WTC11 (cell line): ENCODE data around the gene CAAP1. TPM values are rescaled to one million over a fixed set of nuclear protein-coding genes. Genes with fewer than 3 reads are reported as not detected.
A peak's percentile ranks its signal among the peaks of the same experiment; 100 is the strongest.

Source experiments
- ATAC-seq: fragments of 200-7000 bp; cut with Tn5 transposase; 2 replicates; pipeline ENCODE4 v1.10.0; 2021; ENCODE audit warnings: mild to moderate bottlenecking, moderate library complexity
- CTCF ChIA-PET: fragments of 300-600 bp; sonication (Branson Sonifier 250); formaldehyde crosslinking; loops from one replicate; lab custom pipeline; 2021; ENCODE audit warnings: antibody characterized with exemption; lab: Charles Lee
- POLR2A ChIA-PET: fragments of 350-600 bp; sonication (Branson Sonifier 250); formaldehyde crosslinking; loops from one replicate; lab custom pipeline; 2021; ENCODE audit warnings: antibody characterized with exemption; lab: Charles Lee
- DNase-seq: peaks from one replicate; pipeline ENCODE4 v3.0.0; 2021; ENCODE audit warnings: low spot score
- H3K27ac Mint-ChIP-seq: 2 replicates; pipeline ENCODE4 v1.8.0; 2021; ENCODE audit warnings: mixed read lengths
- H3K27me3 Mint-ChIP-seq: 2 replicates; pipeline ENCODE4 v1.8.0; 2021; ENCODE audit warnings: low read depth, mild to moderate bottlenecking, moderate library complexity, mixed read lengths
- H3K36me3 Mint-ChIP-seq: 2 replicates; pipeline ENCODE4 v1.8.0; 2021; ENCODE audit warnings: mixed read lengths
- H3K4me1 Mint-ChIP-seq: 2 replicates; pipeline ENCODE4 v1.8.0; 2022; ENCODE audit warnings: mixed read lengths
- H3K4me3 Mint-ChIP-seq: 2 replicates; pipeline ENCODE4 v1.8.0; 2021; ENCODE audit warnings: mild to moderate bottlenecking, moderate library complexity, mixed read lengths
- H3K9me3 Mint-ChIP-seq: 2 replicates; pipeline ENCODE4 v1.8.0; 2021; ENCODE audit warnings: mixed read lengths
- AR ChIP-seq: fragments of 250-450 bp; sonication (Bioruptor Pico); IDR thresholded peaks from 2 replicates; pipeline ENCODE4 v1.9.0; 2021; ENCODE audit warnings: mild to moderate bottlenecking
- E2F1 ChIP-seq: sonication (generic); formaldehyde crosslinking; IDR thresholded peaks from 2 replicates; pipeline ENCODE4 v1.8.0; 2022; ENCODE audit warnings: mild to moderate bottlenecking, missing genetic modification reagents
- ELF4 ChIP-seq: sonication (generic); formaldehyde crosslinking; IDR thresholded peaks from 2 replicates; pipeline ENCODE4 v1.8.1; 2022; ENCODE audit warnings: low read depth, mild to moderate bottlenecking, moderate library complexity, missing genetic modification reagents
- FOXP1 ChIP-seq: sonication (generic); formaldehyde crosslinking; IDR thresholded peaks from 2 replicates; pipeline ENCODE4 v1.8.0; 2022; ENCODE audit warnings: missing genetic modification reagents, mild to moderate bottlenecking, moderate library complexity, borderline replicate concordance
- GTF2I ChIP-seq: fragments of 250-450 bp; sonication (Bioruptor Pico); conservative IDR thresholded peaks from 2 replicates; pipeline ENCODE4 v1.4.0; 2021; ENCODE audit warnings: mild to moderate bottlenecking
- HMGXB4 ChIP-seq: sonication (generic); formaldehyde crosslinking; IDR thresholded peaks from 2 replicates; pipeline ENCODE4 v1.8.1; 2023; ENCODE audit warnings: mild to moderate bottlenecking, moderate library complexity, missing genetic modification reagents
- JAZF1 ChIP-seq: fragments of 250-450 bp; sonication (Bioruptor Pico); IDR thresholded peaks from 2 replicates; pipeline ENCODE4 v1.9.0; 2021; ENCODE audit warnings: moderate library complexity, mild to moderate bottlenecking, inconsistent platforms
- NR3C1 ChIP-seq: sonication (generic); formaldehyde crosslinking; conservative IDR thresholded peaks from 2 replicates; pipeline ENCODE4 v1.8.1; 2023; ENCODE audit warnings: low read depth, mild to moderate bottlenecking, missing genetic modification reagents
- OVOL2 ChIP-seq: fragments of 250-450 bp; sonication (Bioruptor Pico); IDR thresholded peaks from 2 replicates; pipeline ENCODE4 v1.9.0; 2021; ENCODE audit warnings: mild to moderate bottlenecking, borderline replicate concordance
- RORB ChIP-seq: fragments of 250-450 bp; sonication (Bioruptor Pico); IDR thresholded peaks from 2 replicates; pipeline ENCODE4 v1.9.0; 2021; ENCODE audit warnings: mild to moderate bottlenecking
- SMAD3 ChIP-seq: sonication (generic); formaldehyde crosslinking; IDR thresholded peaks from 2 replicates; pipeline ENCODE4 v1.8.0; 2022; ENCODE audit warnings: missing genetic modification reagents, mild to moderate bottlenecking, borderline replicate concordance
- SMAD4 ChIP-seq: sonication (generic); formaldehyde crosslinking; IDR thresholded peaks from 2 replicates; pipeline ENCODE4 v1.8.0; 2022; ENCODE audit warnings: mild to moderate bottlenecking, missing genetic modification reagents
- ZNF121 ChIP-seq: sonication (generic); formaldehyde crosslinking; IDR thresholded peaks from 2 replicates; pipeline ENCODE4 v1.8.0; 2023; ENCODE audit warnings: missing genetic modification reagents
- ZNF263 ChIP-seq: sonication (generic); formaldehyde crosslinking; IDR thresholded peaks from 2 replicates; pipeline ENCODE4 v1.8.1; 2022; ENCODE audit warnings: low read depth, mild to moderate bottlenecking, moderate library complexity, missing genetic modification reagents
- ZNF317 ChIP-seq: sonication (generic); formaldehyde crosslinking; IDR thresholded peaks from 2 replicates; pipeline ENCODE4 v1.8.1; 2023; ENCODE audit warnings: low read depth, mild to moderate bottlenecking, moderate library complexity, missing genetic modification reagents, borderline replicate concordance
- ZNF671 ChIP-seq: fragments of 250-450 bp; sonication (Bioruptor Pico); IDR thresholded peaks from 2 replicates; pipeline ENCODE4 v1.8.0; 2021; ENCODE audit warnings: mild to moderate bottlenecking
- total RNA-seq: library from RNA; stranded (reverse); gene quantifications from 3 replicates; pipeline ENCODE4 v1.2.3, GENCODE V29; 2021
- TF ChIP-seq, protein P1 (sequence below): sonication (generic); formaldehyde crosslinking; IDR thresholded peaks from 2 replicates; pipeline ENCODE4 v1.8.1; 2023; ENCODE audit warnings: mild to moderate bottlenecking, missing genetic modification reagents
- TF ChIP-seq, protein P2 (sequence below): sonication (generic); formaldehyde crosslinking; IDR thresholded peaks from 2 replicates; pipeline ENCODE4 v1.8.0; 2022; ENCODE audit warnings: missing genetic modification reagents
- TF ChIP-seq, protein P3 (sequence below): sonication (generic); formaldehyde crosslinking; IDR thresholded peaks from 2 replicates; pipeline ENCODE4 v1.8.0; 2022; ENCODE audit warnings: mild to moderate bottlenecking, missing genetic modification reagents
- TF ChIP-seq, protein P4 (sequence below): fragments of 250-450 bp; sonication (Bioruptor Pico); IDR thresholded peaks from 2 replicates; pipeline ENCODE4 v1.9.0; 2021; ENCODE audit warnings: moderate library complexity, mild to moderate bottlenecking, inconsistent platforms, borderline replicate concordance

Gene CAAP1
- total RNA-seq, 1 experiment from 2014 or later: 45.4 TPM

DNA sequence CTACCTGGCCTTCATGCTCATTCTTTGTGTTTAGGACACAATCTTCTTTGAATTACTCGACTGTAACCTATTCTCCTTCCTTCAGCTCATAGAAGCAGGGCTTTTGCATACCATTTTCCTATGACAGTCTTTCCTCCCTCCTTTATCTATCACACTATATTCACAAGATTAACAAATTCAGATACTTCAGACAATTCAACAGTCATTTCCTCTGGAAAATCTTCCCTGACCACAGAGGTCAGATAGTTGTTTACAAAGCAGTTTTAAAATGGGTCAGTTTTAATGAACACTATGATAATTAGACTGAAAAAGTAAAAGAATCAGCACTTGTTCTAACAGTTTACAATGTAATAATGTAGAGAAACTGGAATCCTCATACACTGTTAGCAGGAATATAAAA, 4.3 kb downstream of the CAAP1 start:
- CTCF ChIA-PET: no interaction called here

More for the DNA sequence above, 4.3 kb downstream of the CAAP1 start:
- Mint-ChIP-seq H3K9me3 (peaks cover 14% of the 10 kb centered on the region), H3K4me1 (peaks cover 11% of the 10 kb centered on the region), H3K27me3 (no peaks in the 10 kb centered on the region), H3K27ac (0 out of 2 replicates have a peak overlapping the region, but pooled peaks have one; percentile 5), H3K4me3 (no peak overlapping the region)
- POLR2A ChIA-PET: no interaction called here
- TF ChIP-seq HMGXB4: no peak
- no peak for TF ChIP-seq SMAD3 (CRISPR knock-in tag)
- TF ChIP-seq, protein P1, sequence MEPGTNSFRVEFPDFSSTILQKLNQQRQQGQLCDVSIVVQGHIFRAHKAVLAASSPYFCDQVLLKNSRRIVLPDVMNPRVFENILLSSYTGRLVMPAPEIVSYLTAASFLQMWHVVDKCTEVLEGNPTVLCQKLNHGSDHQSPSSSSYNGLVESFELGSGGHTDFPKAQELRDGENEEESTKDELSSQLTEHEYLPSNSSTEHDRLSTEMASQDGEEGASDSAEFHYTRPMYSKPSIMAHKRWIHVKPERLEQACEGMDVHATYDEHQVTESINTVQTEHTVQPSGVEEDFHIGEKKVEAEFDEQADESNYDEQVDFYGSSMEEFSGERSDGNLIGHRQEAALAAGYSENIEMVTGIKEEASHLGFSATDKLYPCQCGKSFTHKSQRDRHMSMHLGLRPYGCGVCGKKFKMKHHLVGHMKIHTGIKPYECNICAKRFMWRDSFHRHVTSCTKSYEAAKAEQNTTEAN (CRISPR knock-in tag): no peak
- TF ChIP-seq, protein P2, sequence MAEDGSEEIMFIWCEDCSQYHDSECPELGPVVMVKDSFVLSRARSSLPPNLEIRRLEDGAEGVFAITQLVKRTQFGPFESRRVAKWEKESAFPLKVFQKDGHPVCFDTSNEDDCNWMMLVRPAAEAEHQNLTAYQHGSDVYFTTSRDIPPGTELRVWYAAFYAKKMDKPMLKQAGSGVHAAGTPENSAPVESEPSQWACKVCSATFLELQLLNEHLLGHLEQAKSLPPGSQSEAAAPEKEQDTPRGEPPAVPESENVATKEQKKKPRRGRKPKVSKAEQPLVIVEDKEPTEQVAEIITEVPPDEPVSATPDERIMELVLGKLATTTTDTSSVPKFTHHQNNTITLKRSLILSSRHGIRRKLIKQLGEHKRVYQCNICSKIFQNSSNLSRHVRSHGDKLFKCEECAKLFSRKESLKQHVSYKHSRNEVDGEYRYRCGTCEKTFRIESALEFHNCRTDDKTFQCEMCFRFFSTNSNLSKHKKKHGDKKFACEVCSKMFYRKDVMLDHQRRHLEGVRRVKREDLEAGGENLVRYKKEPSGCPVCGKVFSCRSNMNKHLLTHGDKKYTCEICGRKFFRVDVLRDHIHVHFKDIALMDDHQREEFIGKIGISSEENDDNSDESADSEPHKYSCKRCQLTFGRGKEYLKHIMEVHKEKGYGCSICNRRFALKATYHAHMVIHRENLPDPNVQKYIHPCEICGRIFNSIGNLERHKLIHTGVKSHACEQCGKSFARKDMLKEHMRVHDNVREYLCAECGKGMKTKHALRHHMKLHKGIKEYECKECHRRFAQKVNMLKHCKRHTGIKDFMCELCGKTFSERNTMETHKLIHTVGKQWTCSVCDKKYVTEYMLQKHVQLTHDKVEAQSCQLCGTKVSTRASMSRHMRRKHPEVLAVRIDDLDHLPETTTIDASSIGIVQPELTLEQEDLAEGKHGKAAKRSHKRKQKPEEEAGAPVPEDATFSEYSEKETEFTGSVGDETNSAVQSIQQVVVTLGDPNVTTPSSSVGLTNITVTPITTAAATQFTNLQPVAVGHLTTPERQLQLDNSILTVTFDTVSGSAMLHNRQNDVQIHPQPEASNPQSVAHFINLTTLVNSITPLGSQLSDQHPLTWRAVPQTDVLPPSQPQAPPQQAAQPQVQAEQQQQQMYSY (CRISPR knock-in tag): no peak
- TF ChIP-seq OVOL2 (CRISPR knock-in tag): no peak
- no peak for TF ChIP-seq FOXP1 (CRISPR knock-in tag)
- TF ChIP-seq, protein P3, sequence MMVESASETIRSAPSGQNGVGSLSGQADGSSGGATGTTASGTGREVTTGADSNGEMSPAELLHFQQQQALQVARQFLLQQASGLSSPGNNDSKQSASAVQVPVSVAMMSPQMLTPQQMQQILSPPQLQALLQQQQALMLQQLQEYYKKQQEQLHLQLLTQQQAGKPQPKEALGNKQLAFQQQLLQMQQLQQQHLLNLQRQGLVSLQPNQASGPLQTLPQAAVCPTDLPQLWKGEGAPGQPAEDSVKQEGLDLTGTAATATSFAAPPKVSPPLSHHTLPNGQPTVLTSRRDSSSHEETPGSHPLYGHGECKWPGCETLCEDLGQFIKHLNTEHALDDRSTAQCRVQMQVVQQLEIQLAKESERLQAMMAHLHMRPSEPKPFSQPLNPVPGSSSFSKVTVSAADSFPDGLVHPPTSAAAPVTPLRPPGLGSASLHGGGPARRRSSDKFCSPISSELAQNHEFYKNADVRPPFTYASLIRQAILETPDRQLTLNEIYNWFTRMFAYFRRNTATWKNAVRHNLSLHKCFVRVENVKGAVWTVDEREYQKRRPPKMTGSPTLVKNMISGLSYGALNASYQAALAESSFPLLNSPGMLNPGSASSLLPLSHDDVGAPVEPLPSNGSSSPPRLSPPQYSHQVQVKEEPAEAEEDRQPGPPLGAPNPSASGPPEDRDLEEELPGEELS: no peak
- no peak for TF ChIP-seq SMAD4 (CRISPR knock-in tag)
- no peak for TF ChIP-seq E2F1 (CRISPR knock-in tag)
- TF ChIP-seq ZNF671 (CRISPR knock-in tag): no peak
- TF ChIP-seq ZNF121 (CRISPR knock-in tag): no peak
- no peak for TF ChIP-seq ZNF263 (CRISPR knock-in tag)
- no peak for TF ChIP-seq GTF2I
- no peak for TF ChIP-seq RORB (CRISPR knock-in tag)
- TF ChIP-seq JAZF1 (CRISPR knock-in tag): no peak
- TF ChIP-seq ELF4 (CRISPR knock-in tag): no peak
- no peak for TF ChIP-seq AR
- TF ChIP-seq ZNF317 (CRISPR knock-in tag): no peak
- TF ChIP-seq, protein P4, sequence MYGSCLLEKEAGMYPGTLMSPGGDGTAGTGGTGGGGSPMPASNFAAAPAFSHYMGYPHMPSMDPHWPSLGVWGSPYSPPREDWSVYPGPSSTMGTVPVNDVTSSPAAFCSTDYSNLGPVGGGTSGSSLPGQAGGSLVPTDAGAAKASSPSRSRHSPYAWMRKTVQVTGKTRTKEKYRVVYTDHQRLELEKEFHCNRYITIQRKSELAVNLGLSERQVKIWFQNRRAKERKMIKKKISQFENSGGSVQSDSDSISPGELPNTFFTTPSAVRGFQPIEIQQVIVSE (CRISPR knock-in tag): no peak
- no peak for TF ChIP-seq NR3C1 (CRISPR knock-in tag)
- TF ChIP-seq, all 79 proteins: peak for 0
- H3K36me3 Mint-ChIP-seq: peaks cover 41% of the 10 kb centered on the region
- no peak for ATAC-seq
- DNase-seq: no peak
